CD4-positive, CD25-positive, alpha-beta regulatory T cell (primary cell): ENCODE data around the gene TNFRSF14. TPM values are rescaled to one million over a fixed set of nuclear protein-coding genes. Genes with fewer than 3 reads are reported as not detected.

Experiments used
- ATAC-seq, 2 donors: fragments of 150-1000 bp; cut with Tn5 transposase; one replicate each; pipeline ENCODE4 v1.10.0; 2021; ENCODE audit warnings: low read depth in 2 of 2, moderate number of reproducible peaks in 2 of 2, moderate library complexity in 1 of 2
- DNase-seq, 3 donors: peaks; one replicate each; pipeline versions ENCODE4 v3.0.0 to v3.0.0-alpha.2; 2012 to 2022; ENCODE audit warnings: mixed read lengths in 1 of 3
- H3K27ac ChIP-seq: one replicate; pipeline ENCODE4 v1.7.0; 2013; ENCODE audit warnings: mild to moderate bottlenecking, low read length; ENCODE audit not compliant: insufficient read depth, poor library complexity, severe bottlenecking
- H3K27me3 ChIP-seq: one replicate; pipeline ENCODE4 v1.7.0; 2013; ENCODE audit warnings: low read length; ENCODE audit not compliant: control insufficient read depth, insufficient read depth
- H3K36me3 ChIP-seq: one replicate; pipeline ENCODE4 v1.7.0; 2013; ENCODE audit warnings: mild to moderate bottlenecking, low read length, moderate library complexity; ENCODE audit not compliant: control insufficient read depth, insufficient read depth
- H3K4me1 ChIP-seq: 2 replicates; pipeline ENCODE4 v1.7.0; 2013; ENCODE audit warnings: mild to moderate bottlenecking, low read length; ENCODE audit not compliant: insufficient read depth, control insufficient read depth, poor library complexity, severe bottlenecking
- H3K4me3 ChIP-seq: one replicate; pipeline ENCODE4 v1.7.0; 2013; ENCODE audit warnings: low read depth, mild to moderate bottlenecking, low read length, moderate library complexity
- H3K9me3 ChIP-seq, 2 experiments: 1 replicate in 1 of 2; 2 replicates in 1 of 2; pipeline ENCODE4 v1.7.0; 2013; ENCODE audit warnings: low read length in 2 of 2, mild to moderate bottlenecking in 1 of 2, moderate library complexity in 1 of 2; ENCODE audit not compliant: control insufficient read depth in 2 of 2
- H3K27ac Mint-ChIP-seq, 3 donors: one replicate each; pipeline ENCODE4 v1.8.0; 2020 to 2022; ENCODE audit warnings: mild to moderate bottlenecking in 3 of 3, mixed read lengths in 3 of 3, moderate library complexity in 2 of 3
- H3K27me3 Mint-ChIP-seq: one replicate; pipeline ENCODE4 v1.8.0; 2022; ENCODE audit warnings: mild to moderate bottlenecking, mixed read lengths
- H3K36me3 Mint-ChIP-seq: one replicate; pipeline ENCODE4 v1.8.0; 2020; ENCODE audit warnings: mixed read lengths
- H3K4me1 Mint-ChIP-seq, 4 donors: one replicate each; pipeline ENCODE4 v1.8.0; 2020 to 2022; ENCODE audit warnings: mixed read lengths in 4 of 4, mild to moderate bottlenecking in 1 of 4
- H3K4me3 Mint-ChIP-seq, 4 donors: one replicate each; pipeline ENCODE4 v1.8.0; 2020 to 2022; ENCODE audit warnings: mild to moderate bottlenecking in 4 of 4, mixed read lengths in 4 of 4, moderate library complexity in 3 of 4
- H3K9me3 Mint-ChIP-seq, 7 donors: one replicate each; pipeline ENCODE4 v1.8.0; 2020 to 2022; ENCODE audit warnings: mixed read lengths in 7 of 7, mild to moderate bottlenecking in 3 of 7, moderate library complexity in 2 of 7
- polyA plus RNA-seq, 4 donors: library from polyadenylated mRNA; unstranded; fragments of 300-500 nt; fragmentation: Illumina TruSeq; gene quantifications; one replicate each; pipeline ENCODE4 v1.2.3, GENCODE V29; 2021
- total RNA-seq: library from RNA; stranded (reverse); gene quantifications from one replicate; pipeline ENCODE4 v1.2.3, GENCODE V29; 2022

TNFRSF14 gene
- total and polyA plus RNA-seq, 5 donors from 2014 or later: 57.3 to 235 (median 74.2) TPM

- Histone ChIP-seq H3K4me1 (peaks cover 65% of the 10 kb centered on the region), H3K27me3 (no peaks in the 10 kb centered on the region), H3K27ac (peak overlapping the region; percentile 98), H3K36me3 (peaks cover 4% of the 10 kb centered on the region), H3K9me3 (no peaks in the 10 kb centered on the region), H3K4me3 (peak overlapping the region; percentile 61)
- DNase-seq (peak in 2 of 3 donors; percentile 12 to 30), ATAC-seq (no peak)
- Mint-ChIP-seq H3K4me3 (peak overlapping the region; percentile 90 to 97 (median 94)), H3K27me3 (no peaks in the 10 kb centered on the region), H3K27ac (peak overlapping the region; percentile 93 to 99 (median 98)), H3K4me1 (peaks cover 19 to 62% (median 43%) of the 10 kb centered on the region in 4 donors), H3K9me3 (peaks cover 0 to 3% (median 0%) of the 10 kb centered on the region in 7 donors), H3K36me3 (peaks cover 4% of the 10 kb centered on the region)
Measured at GRCh38 chr1:2584686-2585317, 28.6 kb downstream of the TNFRSF14 start.

- ATAC-seq (peak; percentile 43 to 45), DNase-seq (peak; percentile 64 to 87 (median 79))
- Mint-ChIP-seq H3K4me3 (peak overlapping the region; percentile 90 to 97 (median 94)), H3K9me3 (peaks cover 0 to 3% (median 0%) of the 10 kb centered on the region in 7 donors), H3K27me3 (no peaks in the 10 kb centered on the region), H3K4me1 (peaks cover 19 to 59% (median 39%) of the 10 kb centered on the region in 4 donors), H3K36me3 (peaks cover 4% of the 10 kb centered on the region), H3K27ac (peak overlapping the region; percentile 93 to 99 (median 98))
- Histone ChIP-seq H3K4me3 (peak overlapping the region; percentile 82), H3K27me3 (no peaks in the 10 kb centered on the region), H3K9me3 (no peaks in the 10 kb centered on the region), H3K27ac (peak overlapping the region; percentile 98), H3K4me1 (peaks cover 62% of the 10 kb centered on the region), H3K36me3 (peaks cover 4% of the 10 kb centered on the region)
Measured at GRCh38 chr1:2585318-2586092, 29.3 kb downstream of the TNFRSF14 start.

- Histone ChIP-seq H3K27ac (peak within 1 kb of the TSS; percentile 98), H3K9me3 (no peaks in the 10 kb centered on the region), H3K36me3 (peaks cover 4% of the 10 kb centered on the region), H3K4me3 (peak within 1 kb of the TSS; percentile 82), H3K4me1 (peaks cover 53% of the 10 kb centered on the region), H3K27me3 (no peaks in the 10 kb centered on the region)
- ATAC-seq: peak; percentile 72
- peak within 1 kb of the TSS; percentile 90 to 97 (median 94) for H3K4me3 Mint-ChIP-seq
- peak within 1 kb of the TSS; percentile 95 to 99 (median 98) for H3K27ac Mint-ChIP-seq
- H3K4me1 Mint-ChIP-seq: peaks cover 18 to 53% (median 33%) of the 10 kb centered on the region in 4 donors
- peak; percentile 94 to 98 (median 95) for DNase-seq
- H3K9me3 Mint-ChIP-seq: peaks cover 0 to 3% (median 0%) of the 10 kb centered on the region in 7 donors
- no peaks in the 10 kb centered on the region for H3K27me3 Mint-ChIP-seq
- peaks cover 3% of the 10 kb centered on the region for H3K36me3 Mint-ChIP-seq
Measured at GRCh38 chr1:2586154-2587070, 30.2 kb downstream of the TNFRSF14 start, which contains the start of gene PRXL2B. Gene PRXL2B (plus strand): TSS chr1:2586777. CDS start chr1:2586886, 109 bp downstream.

GRCh38 chr1:2587071-2587859 is 31.1 kb downstream of the TNFRSF14 start:
- Histone ChIP-seq H3K9me3 (no peaks in the 10 kb centered on the region), H3K36me3 (peaks cover 4% of the 10 kb centered on the region), H3K27me3 (no peaks in the 10 kb centered on the region), H3K4me3 (no peak overlapping the region), H3K4me1 (peaks cover 48% of the 10 kb centered on the region), H3K27ac (peak overlapping the region; percentile 98)
- H3K27ac Mint-ChIP-seq: peak overlapping the region in 1 of 3 donors; percentile 44
- H3K4me3 Mint-ChIP-seq: peak overlapping the region; percentile 68 to 90 (median 84)
- no peaks in the 10 kb centered on the region for H3K27me3 Mint-ChIP-seq
- no peaks in the 10 kb centered on the region for H3K36me3 Mint-ChIP-seq
- no peaks in the 10 kb centered on the region for H3K9me3 Mint-ChIP-seq
- ATAC-seq (no peak), DNase-seq (peak in 1 of 3 donors; percentile 57)
- H3K4me1 Mint-ChIP-seq: peaks cover 16 to 45% (median 26%) of the 10 kb centered on the region in 4 donors

GRCh38 chr1:2587860-2588571 is 31.8 kb downstream of the TNFRSF14 start:
- no peak overlapping the region for H3K4me3 ChIP-seq
- H3K27ac ChIP-seq: peak overlapping the region; percentile 1
- H3K9me3 Mint-ChIP-seq: no peaks in the 10 kb centered on the region
- peaks cover 15 to 41% (median 22%) of the 10 kb centered on the region in 4 donors for H3K4me1 Mint-ChIP-seq
- no peaks in the 10 kb centered on the region for H3K27me3 ChIP-seq
- no peaks in the 10 kb centered on the region for H3K36me3 Mint-ChIP-seq
- H3K36me3 ChIP-seq: peaks cover 4% of the 10 kb centered on the region
- no peak for ATAC-seq
- no peak for DNase-seq
- peak overlapping the region; percentile 68 to 90 (median 84) for H3K4me3 Mint-ChIP-seq
- H3K27ac Mint-ChIP-seq: no peak overlapping the region
- no peaks in the 10 kb centered on the region for H3K27me3 Mint-ChIP-seq
- H3K4me1 ChIP-seq: peaks cover 41% of the 10 kb centered on the region
- no peaks in the 10 kb centered on the region for H3K9me3 ChIP-seq

- Histone ChIP-seq H3K9me3 (no peaks in the 10 kb centered on the region), H3K4me3 (no peak overlapping the region), H3K27me3 (no peaks in the 10 kb centered on the region), H3K36me3 (peaks cover 4% of the 10 kb centered on the region), H3K27ac (no peak overlapping the region), H3K4me1 (peaks cover 36% of the 10 kb centered on the region)
- H3K4me3 Mint-ChIP-seq: peak overlapping the region; percentile 32 to 76 (median 52)
- ATAC-seq (no peak), DNase-seq (no peak)
- peaks cover 7 to 33% (median 15%) of the 10 kb centered on the region in 4 donors for H3K4me1 Mint-ChIP-seq
- H3K27ac Mint-ChIP-seq: no peak overlapping the region
- H3K27me3 Mint-ChIP-seq: no peaks in the 10 kb centered on the region
- H3K9me3 Mint-ChIP-seq: no peaks in the 10 kb centered on the region
- no peaks in the 10 kb centered on the region for H3K36me3 Mint-ChIP-seq
Measured at GRCh38 chr1:2588661-2589430, 32.7 kb downstream of the TNFRSF14 start.
